HG03558 (cell line): ENCODE data around the gene ATG4B.
"Not testable (repeated sequence)": the region's sequence is repeated elsewhere in the genome, so short reads cannot be mapped to it uniquely, and the experiment has no call there.

Experiments
- ATAC-seq: cut with Tn5 transposase; IDR thresholded peaks from one replicate; pipeline ENCODE4 v1.9.1; 2021; ENCODE audit warnings: moderate number of reproducible peaks; ENCODE audit not compliant: unreplicated experiment; ENCODE audit errors: extremely low read depth

ATG4B gene

GRCh38 chr2:241660593-241661213 lies 23.2 kb downstream of the ATG4B start:
- ATAC-seq: no peak

- not testable (repeated sequence) for ATAC-seq
These were observed 25.2 kb downstream of the ATG4B start for GRCh38 chr2:241662731-241663130.

GRCh38 chr2:241665731-241666440 lies 28.4 kb downstream of the ATG4B start:
- no peak for ATAC-seq

GRCh38 chr2:241666627-241667400 lies 29.3 kb downstream of the ATG4B start:
- ATAC-seq: no peak

DNA sequence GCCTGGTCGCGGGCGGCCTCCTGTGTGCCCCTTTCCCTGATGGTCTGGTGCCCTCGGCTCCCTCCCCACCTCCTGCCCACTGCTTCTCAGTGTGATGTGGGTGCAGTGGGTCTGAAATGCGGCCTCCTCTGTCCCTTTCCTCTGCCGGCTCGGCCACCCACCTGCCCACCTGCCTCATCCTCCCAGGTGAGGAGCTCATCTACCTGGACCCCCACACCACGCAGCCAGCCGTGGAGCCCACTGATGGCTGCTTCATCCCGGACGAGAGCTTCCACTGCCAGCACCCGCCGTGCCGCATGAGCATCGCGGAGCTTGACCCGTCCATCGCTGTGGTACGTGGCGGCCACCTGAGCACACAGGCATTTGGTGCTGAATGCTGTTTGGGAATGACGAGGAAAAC lies 30.9 kb downstream of the ATG4B start:
- no peak for ATAC-seq

- no peak for ATAC-seq
These were observed 31.3 kb downstream of the ATG4B start for GRCh38 chr2:241668839-241669238.

DNA sequence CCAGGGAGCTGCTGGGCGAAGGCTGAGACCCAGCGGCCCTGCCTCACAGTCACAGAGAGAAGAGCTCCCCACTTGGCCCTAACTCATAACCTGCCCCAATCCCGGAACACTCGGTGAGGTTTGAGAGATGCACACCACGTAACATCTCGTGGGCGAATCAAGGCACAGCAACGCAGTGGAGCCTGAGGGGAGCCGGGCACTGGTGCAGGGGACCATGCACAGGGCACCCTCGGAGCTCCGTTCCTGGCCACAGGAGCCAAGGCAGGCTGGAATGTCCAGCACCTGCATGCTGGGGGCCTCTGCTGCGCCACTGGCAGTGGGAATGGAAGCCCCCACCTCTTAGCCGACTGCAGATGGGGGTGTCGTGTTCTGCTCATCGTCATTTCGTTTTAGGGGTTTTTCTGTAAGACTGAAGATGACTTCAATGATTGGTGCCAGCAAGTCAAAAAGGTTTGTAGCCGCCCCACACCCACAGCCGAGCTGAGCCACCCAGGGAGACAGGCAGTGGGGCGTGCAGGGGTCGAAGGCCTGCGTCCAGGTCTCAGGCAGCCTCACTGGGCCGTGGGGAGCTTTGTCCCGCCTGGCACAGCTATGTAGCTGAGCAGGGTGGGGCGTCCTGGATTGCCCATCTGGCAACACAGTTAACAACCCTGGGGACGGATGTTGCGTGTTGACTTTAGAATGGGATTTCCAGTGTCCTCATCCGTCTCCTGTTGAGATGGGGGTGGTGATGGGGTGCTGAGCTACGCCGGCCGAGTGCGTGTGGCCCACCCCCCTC lies 33.0 kb downstream of the ATG4B start:
- no peak for ATAC-seq

- no peak for ATAC-seq
These were observed 34.2 kb downstream of the ATG4B start for GRCh38 chr2:241671457-241672240.

GRCh38 chr2:241672243-241673188 lies 35.0 kb downstream of the ATG4B start:
- ATAC-seq: no peak

DNA sequence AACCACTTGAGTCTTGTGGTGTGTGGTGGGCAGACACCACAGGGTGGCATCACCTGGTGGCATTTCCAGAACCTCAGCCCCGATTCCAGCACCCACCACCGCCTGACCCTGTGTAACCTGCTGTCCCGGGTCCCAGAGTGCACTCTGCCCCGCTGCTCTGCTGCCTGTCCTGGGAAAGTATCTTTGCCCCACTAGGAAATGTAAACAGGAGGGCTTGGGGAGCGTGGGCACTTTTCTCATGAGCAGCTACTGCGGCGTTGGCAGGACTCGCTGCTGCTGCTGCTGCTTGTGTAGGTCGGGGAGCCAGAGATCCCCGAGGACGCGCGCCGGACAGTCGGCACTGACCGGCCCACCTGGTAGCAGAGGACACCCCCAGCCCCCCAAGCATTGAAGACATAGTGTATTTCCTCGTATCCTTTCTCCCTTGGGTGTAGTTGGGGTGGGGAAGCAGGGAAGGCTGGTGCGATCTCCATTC lies 35.7 kb downstream of the ATG4B start:
- no peak for ATAC-seq

DNA sequence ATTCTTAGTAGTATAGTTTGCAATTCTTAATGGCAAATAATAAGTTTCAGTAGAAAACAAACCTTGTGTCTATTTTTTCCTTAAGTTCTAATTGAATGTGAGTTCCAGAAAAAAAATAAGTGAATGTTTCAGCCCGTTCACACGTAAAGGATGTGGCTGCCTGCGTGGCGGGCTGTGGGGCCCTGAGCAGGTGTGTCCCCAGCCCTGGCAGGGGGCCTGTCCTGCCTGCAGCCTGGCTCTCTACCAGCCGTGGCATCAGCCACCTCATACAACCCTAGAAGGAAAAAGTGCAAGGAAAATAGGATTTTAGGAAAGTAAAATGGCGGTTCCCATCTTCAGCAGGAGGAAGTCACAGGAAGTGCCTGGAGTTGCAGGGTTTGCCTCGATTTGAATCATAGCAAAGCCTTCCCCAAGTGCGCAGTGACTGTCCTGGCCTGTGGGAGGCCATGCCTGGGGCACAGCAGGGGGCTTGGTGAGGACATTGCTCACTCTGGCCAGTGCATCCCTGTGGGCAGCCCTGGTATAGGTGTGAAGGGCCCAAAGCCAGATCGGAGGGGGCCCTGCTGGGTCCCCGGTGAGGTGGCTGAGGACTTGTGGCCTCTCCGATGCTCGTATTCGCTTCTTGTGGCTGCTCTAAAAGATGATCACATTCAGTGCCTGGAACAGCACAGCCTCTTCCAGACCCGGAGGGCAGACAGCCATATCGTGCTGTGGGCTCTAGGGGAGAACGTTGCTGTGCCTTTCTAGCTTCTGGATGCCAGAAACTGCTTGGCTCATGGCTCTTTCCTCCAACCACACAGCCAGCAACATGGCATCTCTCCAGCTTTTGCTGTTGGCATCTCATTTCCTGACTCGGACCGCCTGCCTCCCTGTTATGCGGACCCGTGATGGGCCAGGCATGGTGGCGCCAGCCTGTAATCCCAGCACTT lies 36.6 kb downstream of the ATG4B start:
- no peak for ATAC-seq

DNA sequence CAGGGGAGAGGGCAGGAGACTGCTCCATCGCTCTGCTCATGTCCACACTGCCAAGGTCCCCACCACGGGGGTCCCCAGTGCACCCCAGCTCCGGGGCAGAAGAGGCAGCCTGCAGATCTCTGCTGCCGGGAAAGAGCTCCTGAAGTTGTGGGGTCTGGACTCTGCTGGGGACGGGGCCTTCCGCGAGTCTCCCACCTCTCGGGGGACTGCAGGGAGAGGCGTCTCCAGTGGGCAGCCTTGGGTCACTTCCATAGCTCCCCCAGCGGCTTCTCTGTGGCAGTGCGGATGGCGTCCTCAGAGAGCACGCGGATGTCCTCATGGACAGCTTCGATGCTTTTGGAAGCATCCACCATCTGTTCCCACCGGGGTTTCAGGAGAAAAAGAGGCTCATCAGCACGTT lies 38.4 kb downstream of the ATG4B start:
- no peak for ATAC-seq

- no peak for ATAC-seq
These were observed 39.2 kb downstream of the ATG4B start for GRCh38 chr2:241676665-241677064.

- ATAC-seq: no peak
These were observed 39.9 kb downstream of the ATG4B start for GRCh38 chr2:241677392-241677791.

DNA sequence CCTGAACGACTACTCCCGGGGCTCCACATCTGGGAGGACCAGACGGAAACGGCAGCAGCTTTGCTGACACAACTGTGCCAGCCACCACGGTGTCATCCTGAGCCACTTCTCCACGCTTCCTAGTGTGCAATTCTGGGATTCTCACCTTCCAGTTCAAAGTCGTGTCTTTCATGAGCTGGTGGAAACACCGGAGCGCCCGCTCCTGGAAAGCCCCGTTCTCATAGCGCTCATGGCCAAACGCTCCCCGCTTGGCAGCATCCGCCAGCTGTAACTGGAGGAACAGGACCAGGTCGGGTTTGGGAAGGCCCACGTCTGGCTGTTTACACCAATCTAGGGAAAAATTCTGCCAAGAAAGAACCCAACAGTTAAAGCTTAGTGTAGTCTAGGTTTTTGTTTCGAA lies 40.8 kb downstream of the ATG4B start:
- no peak for ATAC-seq

DNA sequence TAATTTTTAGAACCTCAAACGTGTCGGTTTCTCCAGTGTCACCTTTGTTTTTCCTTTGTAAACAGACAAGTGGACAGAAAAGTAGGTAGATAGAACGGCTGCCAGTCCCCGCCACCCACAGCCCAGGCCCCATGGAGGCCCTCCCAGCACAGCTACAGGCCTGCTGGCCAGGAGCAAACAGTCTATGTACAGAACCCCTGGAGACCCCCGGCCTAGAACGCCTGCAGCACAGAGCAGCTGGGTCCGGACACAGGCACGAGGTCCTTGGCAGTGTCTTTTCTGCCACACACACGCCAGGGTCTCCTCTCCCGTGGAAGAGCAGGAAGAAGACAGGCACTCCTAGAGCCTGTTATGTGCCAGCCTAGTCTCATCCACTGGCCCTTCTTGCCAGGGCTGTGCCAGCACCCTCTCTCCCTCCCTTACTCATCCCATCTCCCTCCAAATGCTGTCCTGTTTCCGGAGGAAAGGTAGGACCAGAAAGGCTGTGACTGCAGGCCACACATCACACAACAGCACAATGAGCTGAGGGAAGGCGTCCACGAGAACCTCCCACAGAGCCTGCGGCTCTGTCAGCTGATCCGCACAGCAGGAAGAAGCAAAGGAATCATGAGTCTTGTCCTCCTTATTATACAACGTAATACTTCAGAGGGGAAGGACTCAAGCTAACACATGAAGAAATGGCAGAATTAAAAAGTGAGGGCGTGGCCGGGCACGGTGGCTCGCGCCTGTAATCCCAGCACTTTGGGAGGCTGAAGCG lies 41.5 kb downstream of the ATG4B start:
- no peak for ATAC-seq

DNA sequence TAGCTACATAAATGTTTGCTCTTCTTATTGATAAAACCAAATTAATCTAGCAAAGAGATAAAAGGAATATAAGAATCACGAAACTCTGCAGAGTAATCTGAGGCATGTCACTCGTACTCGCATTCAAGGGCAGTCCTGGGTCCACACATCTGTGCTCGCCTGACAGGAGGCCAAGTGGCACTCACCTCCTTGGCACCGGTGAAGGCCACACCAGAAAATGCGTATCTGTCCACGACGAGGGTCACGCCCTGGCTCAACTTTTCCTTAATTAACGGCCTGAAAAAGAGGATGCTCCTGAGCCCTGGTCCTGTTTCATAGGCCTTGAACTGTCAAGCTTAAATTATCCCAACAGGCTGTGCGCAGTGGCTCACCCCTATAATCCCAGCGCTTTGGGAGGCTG lies 42.6 kb downstream of the ATG4B start:
- ATAC-seq: no peak
